H1 (cell line): Measurements from ENCODE around the gene STAC. TPM values are rescaled to one million over a fixed set of nuclear protein-coding genes. Genes with fewer than 3 reads are reported as not detected.

Source experiments
- CTCF ChIA-PET: fragments of 300-600 bp; sonication (Branson Sonifier 250); formaldehyde crosslinking; loops from one replicate; lab custom pipeline; 2021; ENCODE audit not compliant: partially characterized antibody; lab: Charles Lee
- POLR2A ChIA-PET: fragments of 300-600 bp; sonication (Branson Sonifier 250); formaldehyde crosslinking; loops from one replicate; lab custom pipeline; 2021; ENCODE audit warnings: inconsistent platforms; ENCODE audit not compliant: partially characterized antibody; lab: Charles Lee
- DNase-seq, 2 experiments: peaks; one replicate each; pipeline versions ENCODE4 v3.0.0 to v3.0.0-alpha.2; 2010 to 2022; ENCODE audit warnings: low spot score in 2 of 2, low read depth in 1 of 2, mixed read lengths in 1 of 2
- FAIRE-seq: peaks from 2 replicates; lab custom pipeline; 2011; peaks lifted over from hg19 to GRCh38; lab: Jason Lieb, UNC
- H2AFZ ChIP-seq: 2 replicates; pipeline ENCODE4 v1.8.1; 2012; ENCODE audit warnings: low read length, inconsistent platforms
- H2AK5ac ChIP-seq: 2 replicates; pipeline ENCODE4 v1.6.1; 2013; ENCODE audit warnings: low read depth, low read length
- H2BK120ac ChIP-seq: replicated peaks from 2 replicates; pipeline ENCODE3; 2013; ENCODE audit warnings: low read depth, low read length, inconsistent platforms
- H2BK12ac ChIP-seq: 2 replicates; pipeline ENCODE4 v1.6.1; 2013; ENCODE audit warnings: low read depth, low read length
- H2BK15ac ChIP-seq: 2 replicates; pipeline ENCODE4 v1.6.1; 2013; ENCODE audit warnings: low read length
- H2BK20ac ChIP-seq: 2 replicates; pipeline ENCODE4 v1.6.1; 2013; ENCODE audit warnings: low read length
- H2BK5ac ChIP-seq: 2 replicates; pipeline ENCODE4 v1.6.1; 2013; ENCODE audit warnings: low read depth, low read length
- H3K14ac ChIP-seq: 2 replicates; pipeline ENCODE4 v1.6.1; 2013; ENCODE audit warnings: inconsistent platforms; ENCODE audit not compliant: insufficient read length
- H3K18ac ChIP-seq: 2 replicates; pipeline ENCODE4 v1.6.1; 2013; ENCODE audit warnings: low read length; ENCODE audit errors: extremely low read depth
- H3K23ac ChIP-seq: 2 replicates; pipeline ENCODE4 v1.6.1; 2013; ENCODE audit warnings: inconsistent platforms; ENCODE audit not compliant: insufficient read length
- H3K23me2 ChIP-seq: 2 replicates; pipeline ENCODE4 v1.6.1; 2013; ENCODE audit warnings: low read depth, low read length
- H3K27ac ChIP-seq: 2 replicates; pipeline ENCODE4 v1.6.1; 2011; ENCODE audit warnings: low read depth, low read length, inconsistent platforms
- H3K27me3 ChIP-seq, 4 experiments: replicated peaks in 1 of 4; 1 replicate in 1 of 4; 2 replicates in 3 of 4; pipeline versions ENCODE4 v1.6.1 to v1.8.1; 2011 to 2013; ENCODE audit warnings: low read length in 3 of 4, mild to moderate bottlenecking in 3 of 4, inconsistent platforms in 2 of 4, mixed read lengths in 2 of 4, moderate library complexity in 1 of 4; ENCODE audit not compliant: control insufficient read depth in 3 of 4, insufficient read depth in 3 of 4; ENCODE audit errors: extremely low read depth in 1 of 4
- H3K36me3 ChIP-seq, 4 experiments: 2 replicates each; pipeline versions ENCODE4 v1.6.1 to v1.8.1; 2011 to 2013; ENCODE audit warnings: mild to moderate bottlenecking in 4 of 4, low read length in 3 of 4, moderate library complexity in 2 of 4, control low read depth in 1 of 4, inconsistent platforms in 1 of 4; ENCODE audit not compliant: insufficient read depth in 4 of 4, control insufficient read depth in 2 of 4
- H3K4ac ChIP-seq: replicated peaks from 2 replicates; pipeline ENCODE3; 2013; ENCODE audit warnings: low read length, low read depth, mixed read lengths, inconsistent platforms; ENCODE audit not compliant: insufficient read length
- H3K4me1 ChIP-seq, 4 experiments: replicated peaks in 1 of 4; 1 replicate in 1 of 4; 2 replicates in 3 of 4; pipeline versions ENCODE4 v1.6.1 to v1.8.1; 2011 to 2013; ENCODE audit warnings: low read length in 3 of 4, inconsistent platforms in 2 of 4, mixed read lengths in 1 of 4; ENCODE audit not compliant: insufficient read depth in 4 of 4, control insufficient read depth in 3 of 4
- H3K4me2 ChIP-seq, 2 experiments: 2 replicates each; pipeline versions ENCODE4 v1.6.1 to v1.8.1; 2011 to 2013; ENCODE audit warnings: low read depth in 2 of 2, low read length in 2 of 2, control low read depth in 1 of 2, inconsistent platforms in 1 of 2, mild to moderate bottlenecking in 1 of 2; ENCODE audit not compliant: insufficient read depth in 1 of 2
- H3K4me3 ChIP-seq, 4 experiments: fragments of 200-600, 300-600 bp in 1 of 4; sonication (generic), shearing (Covaris generic), sonication (Bioruptor Twin) in 1 of 4; 2 replicates each; pipeline versions ENCODE4 v1.5.1 to v1.8.1; 2011 to 2016; ENCODE audit warnings: low read length in 4 of 4, low read depth in 3 of 4, control low read depth in 2 of 4, inconsistent platforms in 2 of 4, mild to moderate bottlenecking in 2 of 4, mixed read lengths in 1 of 4, moderate library complexity in 1 of 4; ENCODE audit not compliant: insufficient read depth in 2 of 4; ENCODE audit errors: extremely low read depth in 1 of 4
- H3K56ac ChIP-seq: replicated peaks from 2 replicates; pipeline ENCODE3; 2013; ENCODE audit warnings: low read depth, mild to moderate bottlenecking, mixed read lengths, low read length, inconsistent platforms; ENCODE audit not compliant: insufficient read length
- H3K79me1 ChIP-seq: 2 replicates; pipeline ENCODE4 v1.6.1; 2013; ENCODE audit warnings: low read depth, low read length, control low read depth
- H3K79me2 ChIP-seq, 2 experiments: 2 replicates each; pipeline versions ENCODE4 v1.6.1 to v1.8.1; 2012 to 2013; ENCODE audit warnings: low read length in 2 of 2, mild to moderate bottlenecking in 2 of 2, inconsistent platforms in 1 of 2; ENCODE audit not compliant: insufficient read depth in 2 of 2, control insufficient read depth in 1 of 2
- H3K9ac ChIP-seq, 4 experiments: replicated peaks in 1 of 4; 1 replicate in 1 of 4; 2 replicates in 3 of 4; pipeline versions ENCODE4 v1.6.1 to v1.8.1; 2011 to 2013; ENCODE audit warnings: low read depth in 3 of 4, low read length in 3 of 4, control low read depth in 2 of 4, mild to moderate bottlenecking in 2 of 4, moderate library complexity in 2 of 4, inconsistent platforms in 1 of 4; ENCODE audit errors: extremely low read depth in 1 of 4
- H3K9me3 ChIP-seq, 2 experiments: 2 replicates each; pipeline versions ENCODE4 v1.6.1 to v1.8.1; 2012 to 2013; ENCODE audit warnings: mild to moderate bottlenecking in 2 of 2, moderate library complexity in 2 of 2, control low read depth in 1 of 2, inconsistent platforms in 1 of 2, low read depth in 1 of 2, low read length in 1 of 2, mixed read lengths in 1 of 2; ENCODE audit not compliant: insufficient read depth in 2 of 2
- H4K20me1 ChIP-seq, 2 experiments: replicated peaks in 1 of 2; 2 replicates each; pipeline versions ENCODE3 to v1.8.1; 2011 to 2013; ENCODE audit warnings: inconsistent platforms in 2 of 2, low read length in 2 of 2, mild to moderate bottlenecking in 1 of 2; ENCODE audit not compliant: insufficient read depth in 2 of 2, control insufficient read depth in 1 of 2
- H4K5ac ChIP-seq: 2 replicates; pipeline ENCODE4 v1.6.1; 2013; ENCODE audit warnings: low read length, low read depth, mixed read lengths, inconsistent platforms; ENCODE audit not compliant: insufficient read length
- H4K8ac ChIP-seq: 2 replicates; pipeline ENCODE4 v1.8.0; 2013; ENCODE audit warnings: mild to moderate bottlenecking, moderate library complexity, low read length, inconsistent platforms; ENCODE audit not compliant: insufficient read depth; ENCODE audit errors: extremely low read depth
- H4K91ac ChIP-seq: replicated peaks from 2 replicates; pipeline ENCODE3; 2013; ENCODE audit warnings: low read length, mixed read lengths, inconsistent platforms; ENCODE audit not compliant: insufficient read length
- RAD21 ChIP-seq, 2 experiments: IDR thresholded peaks in 1 of 2; conservative IDR thresholded peaks in 1 of 2; 2 replicates each; pipeline ENCODE4 v1.6.1; 2011; ENCODE audit warnings: low read depth in 2 of 2, low read length in 2 of 2, improper control_type of control experiment in 1 of 2, inconsistent platforms in 1 of 2, mild to moderate bottlenecking in 1 of 2, moderate library complexity in 1 of 2
- SAP30 ChIP-seq: fragments of 300-600 bp; sonication (generic); IDR thresholded peaks from 2 replicates; pipeline ENCODE4 v1.7.1; 2012; ENCODE audit warnings: low read length, moderate library complexity, mild to moderate bottlenecking, inconsistent platforms; ENCODE audit not compliant: insufficient read depth, insufficient replicate concordance
- WGBS, 2 experiments: shearing (Covaris generic) in 1 of 2; methylation state at CpG; one replicate each; pipeline versions ENCODE4 v1.1.6 to v1.1.7; 2013 to 2015; ENCODE audit warnings: low lambda C conversion rate in 2 of 2, mixed read lengths in 2 of 2, inconsistent platforms in 1 of 2, low coverage in 1 of 2, missing lambda C conversion rate in 1 of 2; ENCODE audit not compliant: insufficient replicate concordance in 2 of 2, insufficient coverage in 1 of 2, insufficient read length in 1 of 2; ENCODE audit errors: extremely low coverage in 1 of 2, missing lambda C conversion rate in 1 of 2; 5-methylcytosine and 5-hydroxymethylcytosine counted together
- polyA plus RNA-seq, 7 experiments: library from polyadenylated mRNA; depleted of rRNA in 3 of 7; stranded (reverse) in 5 of 7; unstranded in 2 of 7; fragments of >200 nt in 5 of 7; fragments of 200-250 nt in 2 of 7; gene quantifications; 1 replicate in 5 of 7; 2 replicates in 1 of 7; 4 replicates in 1 of 7; pipeline versions ENCODE4 v1.2.1 to v1.2.3, GENCODE V29; 2011 to 2013; ENCODE audit warnings: missing spikeins in 2 of 7, mixed read lengths in 2 of 7
- total RNA-seq: library from RNA; stranded (reverse); fragmentation: NEBNext Ultra II Directional; extraction: Animal tissue kit (Norgen Biotek cat#: 25700); gene quantifications from 2 replicates; pipeline ENCODE4 v1.2.1, GENCODE V29; 2021
- TF ChIP-seq, protein P1 (sequence below), 3 experiments: IDR thresholded peaks; 1 replicate in 2 of 3; 2 replicates in 1 of 3; pipeline versions ENCODE4 v1.5.1 to v1.6.1; 2011; ENCODE audit warnings: low read length in 3 of 3, mild to moderate bottlenecking in 3 of 3, inconsistent platforms in 2 of 3, low read depth in 1 of 3, moderate library complexity in 1 of 3; ENCODE audit not compliant: insufficient read depth in 1 of 3; ENCODE audit errors: control extremely low read depth in 1 of 3

The STAC gene
- total and polyA plus RNA-seq, 2 of the 8 experiments (the other 6 are each of a cell fraction or from before 2014, with no cell fraction given), result 8.0 to 18.1 TPM

DNA sequence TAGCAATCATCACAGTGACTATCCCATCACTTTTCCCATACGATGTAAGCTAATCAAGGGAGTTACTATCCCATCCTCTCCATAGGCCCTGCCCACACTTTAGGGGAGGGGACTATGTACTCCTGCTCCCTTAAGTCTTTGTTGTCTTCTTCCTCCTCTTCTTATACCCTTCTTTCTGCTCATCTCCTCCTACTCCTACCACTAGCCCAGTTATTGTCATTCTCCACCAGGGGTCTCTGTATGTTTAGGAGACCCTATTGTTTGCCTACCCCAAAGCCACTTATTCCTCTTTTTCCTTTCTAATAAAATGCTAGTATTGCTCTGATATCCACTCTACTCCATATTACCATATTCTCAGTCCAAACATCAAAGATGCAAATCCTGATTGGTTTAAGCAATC, 27.8 kb downstream of the STAC start:
- no peaks in the 10 kb centered on the region for H4K20me1 ChIP-seq
- H2BK12ac ChIP-seq, result no peak overlapping the region
- no peak overlapping the region for H3K18ac ChIP-seq
- no peak for DNase-seq
- H3K4ac ChIP-seq, result no peak overlapping the region
- no peaks in the 10 kb centered on the region; a peak in 2 of 7 replicates for H3K4me1 ChIP-seq
- no peaks in the 10 kb centered on the region for H3K79me2 ChIP-seq
- no peak overlapping the region for H3K14ac ChIP-seq
- H3K23ac ChIP-seq, result no peak overlapping the region
- no peaks in the 10 kb centered on the region for H3K23me2 ChIP-seq
- peaks cover 0 to 2% (median 0%) of the 10 kb centered on the region in 4 experiments; a peak in 3 of 8 replicates for H3K36me3 ChIP-seq
- no peak overlapping the region for H2BK120ac ChIP-seq
- no peak overlapping the region for H3K56ac ChIP-seq
- no peak overlapping the region for H2BK15ac ChIP-seq
- no peak overlapping the region for H3K27ac ChIP-seq
- no peak overlapping the region for H4K5ac ChIP-seq
- no peak overlapping the region for H2AFZ ChIP-seq
- H3K27me3 ChIP-seq, result no peaks in the 10 kb centered on the region
- no peak overlapping the region for H4K8ac ChIP-seq
- no peak overlapping the region for H2AK5ac ChIP-seq
- no peak overlapping the region for H2BK5ac ChIP-seq
- H3K4me2 ChIP-seq, result no peak overlapping the region
- WGBS, 2 experiments, result 68% methylated on average over 1 of the region's 1 CpG; no CpG with 5 or more reads in 1 of the 2 experiments
- FAIRE-seq, result no peak
- H4K91ac ChIP-seq, result no peak overlapping the region
- no peak for TF ChIP-seq SAP30
- TF ChIP-seq RAD21 (IDR thresholded peaks at IDR 0.05 in 1 of 2, conservative IDR thresholded peaks at IDR 0.05 in 1 of 2; ENCODE audit: low read depth in 2 of 2, low read length in 2 of 2), result peak; percentile 48 to 52
- TF ChIP-seq, protein P1, sequence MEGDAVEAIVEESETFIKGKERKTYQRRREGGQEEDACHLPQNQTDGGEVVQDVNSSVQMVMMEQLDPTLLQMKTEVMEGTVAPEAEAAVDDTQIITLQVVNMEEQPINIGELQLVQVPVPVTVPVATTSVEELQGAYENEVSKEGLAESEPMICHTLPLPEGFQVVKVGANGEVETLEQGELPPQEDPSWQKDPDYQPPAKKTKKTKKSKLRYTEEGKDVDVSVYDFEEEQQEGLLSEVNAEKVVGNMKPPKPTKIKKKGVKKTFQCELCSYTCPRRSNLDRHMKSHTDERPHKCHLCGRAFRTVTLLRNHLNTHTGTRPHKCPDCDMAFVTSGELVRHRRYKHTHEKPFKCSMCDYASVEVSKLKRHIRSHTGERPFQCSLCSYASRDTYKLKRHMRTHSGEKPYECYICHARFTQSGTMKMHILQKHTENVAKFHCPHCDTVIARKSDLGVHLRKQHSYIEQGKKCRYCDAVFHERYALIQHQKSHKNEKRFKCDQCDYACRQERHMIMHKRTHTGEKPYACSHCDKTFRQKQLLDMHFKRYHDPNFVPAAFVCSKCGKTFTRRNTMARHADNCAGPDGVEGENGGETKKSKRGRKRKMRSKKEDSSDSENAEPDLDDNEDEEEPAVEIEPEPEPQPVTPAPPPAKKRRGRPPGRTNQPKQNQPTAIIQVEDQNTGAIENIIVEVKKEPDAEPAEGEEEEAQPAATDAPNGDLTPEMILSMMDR (IDR thresholded peaks at IDR 0.05; ENCODE audit: control extremely low read depth in 1 of 3, insufficient read depth in 1 of 3, low read depth in 1 of 3, low read length in 3 of 3), result peak in 2 of 3 experiments; percentile 21 to 47; a peak in 2 of 4 replicates
- POLR2A ChIA-PET, result no interaction called here
- H3K4me3 ChIP-seq, result no peak overlapping the region
- no peaks in the 10 kb centered on the region for H3K9me3 ChIP-seq
- CTCF ChIA-PET, result interaction anchor here (0.7 to 1.2 kb wide), 9 partner anchors 11 to 425 kb away, joined by 3 to 4 read pairs (median 3); no protein-coding TSS in a partner anchor
- H3K9ac ChIP-seq, result no peak overlapping the region
- H3K79me1 ChIP-seq, result no peaks in the 10 kb centered on the region; the same call in 1 of the 2 replicates
- no peak overlapping the region for H2BK20ac ChIP-seq
